GM12878 (cell line): ENCODE data around the gene GNB2.

Source experiments
- BCLAF1 ChIP-seq: fragments of 450-650 bp; IDR thresholded peaks from 2 replicates; pipeline ENCODE4 v1.6.1; 2017; ENCODE audit warnings: antibody characterized with exemption, mild to moderate bottlenecking, moderate library complexity
- CTCF ChIP-seq, 3 experiments: IDR thresholded peaks in 2 of 3; conservative IDR thresholded peaks in 1 of 3; 2 replicates each; pipeline ENCODE4 v1.5.1; 2011; ENCODE audit warnings: low read depth in 3 of 3, low read length in 3 of 3, mild to moderate bottlenecking in 3 of 3, control low read depth in 2 of 3, moderate library complexity in 2 of 3, inconsistent platforms in 1 of 3, mixed read lengths in 1 of 3; ENCODE audit not compliant: control insufficient read depth in 2 of 3, insufficient read depth in 1 of 3; ENCODE audit errors: extremely low read depth in 1 of 3
- EZH2 ChIP-seq: IDR thresholded peaks from 2 replicates; pipeline ENCODE4 v1.6.1; 2012; ENCODE audit warnings: low read depth, mild to moderate bottlenecking, control low read depth, inconsistent platforms, low read length, borderline replicate concordance; ENCODE audit not compliant: control insufficient read depth
- GABPA ChIP-seq: IDR thresholded peaks from 2 replicates; pipeline ENCODE4 v1.6.1; 2014; ENCODE audit warnings: antibody characterized with exemption, low read depth, mild to moderate bottlenecking, inconsistent platforms
- HDAC6 ChIP-seq: fragments of 200-600 bp; sonication (generic); IDR thresholded peaks from one replicate; pipeline ENCODE4 v1.8.0; 2017; ENCODE audit warnings: antibody characterized with exemption; ENCODE audit not compliant: unreplicated experiment
- IRF4 ChIP-seq: IDR thresholded peaks from 2 replicates; pipeline ENCODE4 v1.6.1; 2011; ENCODE audit warnings: low read depth, low read length
- PBX3 ChIP-seq: IDR thresholded peaks from 2 replicates; pipeline ENCODE4 v1.6.1; 2011; ENCODE audit warnings: mild to moderate bottlenecking, low read depth, low read length, moderate library complexity; ENCODE audit not compliant: insufficient replicate concordance
- TF ChIP-seq, protein P1 (sequence below): fragments of 450-650 bp; IDR thresholded peaks from 2 replicates; pipeline ENCODE4 v1.6.1; 2017; ENCODE audit warnings: mild to moderate bottlenecking

DNA sequence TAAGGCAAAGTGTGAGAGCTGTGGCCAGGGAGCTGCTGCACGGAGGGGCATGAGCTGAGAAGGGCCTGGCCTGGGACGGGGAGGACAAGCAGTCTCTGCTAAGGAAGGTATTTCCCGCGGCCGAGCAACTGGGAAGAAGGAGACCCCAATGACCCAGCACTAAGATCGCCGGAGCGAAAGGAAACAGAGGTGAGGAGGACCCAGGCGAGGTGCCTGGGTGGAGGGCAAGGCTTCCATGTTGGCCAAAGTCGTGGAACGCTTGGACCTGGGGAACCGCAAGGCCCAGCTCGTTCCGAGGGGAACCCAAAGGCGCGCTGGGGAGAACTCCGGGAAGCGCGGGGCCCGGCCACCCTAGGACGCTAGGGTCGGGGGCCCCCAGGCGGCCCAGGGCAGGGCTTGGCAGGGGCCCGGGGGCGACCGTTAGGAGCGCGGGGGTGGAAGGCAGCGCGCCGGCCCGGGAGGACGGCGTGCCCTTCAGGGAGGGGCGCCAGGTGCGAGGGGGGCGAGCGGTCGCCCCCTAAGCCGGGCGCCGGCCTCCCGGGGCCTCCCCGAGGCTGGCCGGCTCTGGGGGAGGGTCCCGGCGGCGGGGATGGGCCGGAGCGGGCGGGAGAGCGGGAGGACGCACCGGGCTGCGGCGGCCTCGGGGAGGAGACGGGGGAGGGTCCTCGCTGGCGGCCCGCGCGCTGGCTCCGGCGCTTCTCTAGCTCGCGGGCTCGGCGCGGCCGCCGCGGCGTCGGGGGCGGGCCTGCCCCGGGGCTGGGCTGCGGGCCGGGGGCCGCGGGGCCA lies 20.0 kb downstream of the GNB2 start:
- TF ChIP-seq CTCF (IDR thresholded peaks at IDR 0.05 in 2 of 3, conservative IDR thresholded peaks at IDR 0.05 in 1 of 3; ENCODE audit: control insufficient read depth in 2 of 3, extremely low read depth in 1 of 3, insufficient read depth in 1 of 3, low read depth in 3 of 3, low read length in 3 of 3) (no peak), IRF4 (no peak), GABPA (no peak), HDAC6 (no peak), EZH2 (no peak), BCLAF1 (no peak), PBX3 (no peak)
- TF ChIP-seq, protein P1, sequence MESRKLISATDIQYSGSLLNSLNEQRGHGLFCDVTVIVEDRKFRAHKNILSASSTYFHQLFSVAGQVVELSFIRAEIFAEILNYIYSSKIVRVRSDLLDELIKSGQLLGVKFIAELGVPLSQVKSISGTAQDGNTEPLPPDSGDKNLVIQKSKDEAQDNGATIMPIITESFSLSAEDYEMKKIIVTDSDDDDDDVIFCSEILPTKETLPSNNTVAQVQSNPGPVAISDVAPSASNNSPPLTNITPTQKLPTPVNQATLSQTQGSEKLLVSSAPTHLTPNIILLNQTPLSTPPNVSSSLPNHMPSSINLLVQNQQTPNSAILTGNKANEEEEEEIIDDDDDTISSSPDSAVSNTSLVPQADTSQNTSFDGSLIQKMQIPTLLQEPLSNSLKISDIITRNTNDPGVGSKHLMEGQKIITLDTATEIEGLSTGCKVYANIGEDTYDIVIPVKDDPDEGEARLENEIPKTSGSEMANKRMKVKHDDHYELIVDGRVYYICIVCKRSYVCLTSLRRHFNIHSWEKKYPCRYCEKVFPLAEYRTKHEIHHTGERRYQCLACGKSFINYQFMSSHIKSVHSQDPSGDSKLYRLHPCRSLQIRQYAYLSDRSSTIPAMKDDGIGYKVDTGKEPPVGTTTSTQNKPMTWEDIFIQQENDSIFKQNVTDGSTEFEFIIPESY, result no peak
